Measurements from ENCODE around the gene CST7.

Gene CST7

DNA sequence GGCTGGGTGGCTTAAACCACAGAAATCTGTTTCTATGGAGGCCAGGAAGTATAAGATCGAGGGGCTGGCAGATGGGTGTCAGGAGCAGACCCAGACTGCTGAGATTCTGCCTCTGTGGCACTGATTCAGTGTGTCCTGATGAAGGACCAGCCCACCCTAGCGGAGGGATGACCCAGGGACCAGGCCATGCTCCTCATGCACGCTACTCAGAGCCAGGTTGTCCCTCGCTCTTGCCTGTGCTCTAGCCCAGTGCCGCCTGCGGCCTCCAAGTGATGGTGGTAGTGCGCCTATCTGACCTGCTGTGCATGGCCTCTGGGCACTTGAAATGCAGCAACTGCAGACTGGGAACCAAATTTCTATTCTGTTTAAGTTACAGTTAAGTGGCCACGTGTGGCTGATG lies 56.6 kb downstream of the CST7 start:
- Histone ChIP-seq H3K27ac (replicated peaks) (no peak overlapping the region), H3K27me3 (ENCODE audit: insufficient read depth, poor library complexity, severe bottlenecking) (no peaks in the 10 kb centered on the region), H3K4me3 (replicated peaks; ENCODE audit: insufficient read depth, low read length) (no peak overlapping the region)
- TF ChIP-seq SPI1 (IDR thresholded peaks at IDR 0.05; ENCODE audit: borderline replicate concordance, low read depth) (no peak), GABPA (IDR thresholded peaks at IDR 0.05; ENCODE audit: low read depth) (no peak)
- no peak for DNase-seq (ENCODE audit: low read depth in 1 of 2, low spot score in 1 of 2)

DNA sequence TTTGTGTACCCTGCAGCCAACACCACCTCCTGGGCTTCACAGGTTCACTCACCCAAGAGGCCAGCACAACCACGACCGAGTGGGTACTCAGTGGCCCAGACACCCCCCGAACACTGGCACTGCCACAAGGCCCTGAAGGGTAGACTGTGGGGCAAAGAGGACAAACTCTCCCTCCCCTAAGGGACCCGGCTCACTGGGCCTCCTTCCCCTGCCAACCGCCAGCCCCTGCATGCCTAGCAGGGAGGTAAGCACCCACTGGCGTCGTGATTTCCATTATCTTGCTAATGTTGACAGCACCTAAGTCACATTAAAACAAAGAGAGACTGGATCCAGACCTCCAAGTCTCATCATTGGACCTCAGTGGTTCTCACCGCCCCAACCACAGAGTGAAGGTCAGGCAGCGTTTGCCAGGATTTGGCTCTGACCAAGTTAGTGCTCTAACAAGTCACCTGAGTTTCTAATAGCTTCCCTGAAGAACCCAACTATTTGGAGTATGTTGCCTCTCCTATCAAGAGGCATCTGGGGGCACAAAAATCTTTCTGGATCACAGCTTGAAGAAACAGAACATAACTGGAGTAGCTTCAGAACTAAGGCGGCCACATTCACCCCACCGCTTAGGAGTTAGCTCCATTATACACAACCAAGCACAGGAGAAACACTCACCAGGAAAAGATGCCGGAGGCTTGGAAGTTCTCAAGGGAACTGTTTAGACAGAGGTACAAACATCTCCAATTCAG lies 57.5 kb downstream of the CST7 start:
- Histone ChIP-seq H3K27ac (replicated peaks) (no peak overlapping the region), H3K4me3 (replicated peaks; ENCODE audit: insufficient read depth, low read length) (no peak overlapping the region), H3K27me3 (ENCODE audit: insufficient read depth, poor library complexity, severe bottlenecking) (no peaks in the 10 kb centered on the region)
- DNase-seq (ENCODE audit: low read depth in 1 of 2, low spot score in 1 of 2), result no peak
- TF ChIP-seq SPI1 (IDR thresholded peaks at IDR 0.05; ENCODE audit: borderline replicate concordance, low read depth) (no peak), POLR2AphosphoS5 (IDR thresholded peaks at IDR 0.05; ENCODE audit: low read depth) (no peak), GABPA (IDR thresholded peaks at IDR 0.05; ENCODE audit: low read depth) (no peak), CTCF (IDR thresholded peaks at IDR 0.05; ENCODE audit: insufficient read depth, low read length) (no peak)
- TF ChIP-seq, protein P1, sequence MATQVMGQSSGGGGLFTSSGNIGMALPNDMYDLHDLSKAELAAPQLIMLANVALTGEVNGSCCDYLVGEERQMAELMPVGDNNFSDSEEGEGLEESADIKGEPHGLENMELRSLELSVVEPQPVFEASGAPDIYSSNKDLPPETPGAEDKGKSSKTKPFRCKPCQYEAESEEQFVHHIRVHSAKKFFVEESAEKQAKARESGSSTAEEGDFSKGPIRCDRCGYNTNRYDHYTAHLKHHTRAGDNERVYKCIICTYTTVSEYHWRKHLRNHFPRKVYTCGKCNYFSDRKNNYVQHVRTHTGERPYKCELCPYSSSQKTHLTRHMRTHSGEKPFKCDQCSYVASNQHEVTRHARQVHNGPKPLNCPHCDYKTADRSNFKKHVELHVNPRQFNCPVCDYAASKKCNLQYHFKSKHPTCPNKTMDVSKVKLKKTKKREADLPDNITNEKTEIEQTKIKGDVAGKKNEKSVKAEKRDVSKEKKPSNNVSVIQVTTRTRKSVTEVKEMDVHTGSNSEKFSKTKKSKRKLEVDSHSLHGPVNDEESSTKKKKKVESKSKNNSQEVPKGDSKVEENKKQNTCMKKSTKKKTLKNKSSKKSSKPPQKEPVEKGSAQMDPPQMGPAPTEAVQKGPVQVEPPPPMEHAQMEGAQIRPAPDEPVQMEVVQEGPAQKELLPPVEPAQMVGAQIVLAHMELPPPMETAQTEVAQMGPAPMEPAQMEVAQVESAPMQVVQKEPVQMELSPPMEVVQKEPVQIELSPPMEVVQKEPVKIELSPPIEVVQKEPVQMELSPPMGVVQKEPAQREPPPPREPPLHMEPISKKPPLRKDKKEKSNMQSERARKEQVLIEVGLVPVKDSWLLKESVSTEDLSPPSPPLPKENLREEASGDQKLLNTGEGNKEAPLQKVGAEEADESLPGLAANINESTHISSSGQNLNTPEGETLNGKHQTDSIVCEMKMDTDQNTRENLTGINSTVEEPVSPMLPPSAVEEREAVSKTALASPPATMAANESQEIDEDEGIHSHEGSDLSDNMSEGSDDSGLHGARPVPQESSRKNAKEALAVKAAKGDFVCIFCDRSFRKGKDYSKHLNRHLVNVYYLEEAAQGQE (IDR thresholded peaks at IDR 0.05; ENCODE audit: insufficient replicate concordance, low read depth), result no peak

- TF ChIP-seq POLR2AphosphoS5 (IDR thresholded peaks at IDR 0.05; ENCODE audit: low read depth) (no peak), GABPA (IDR thresholded peaks at IDR 0.05; ENCODE audit: low read depth) (no peak), CTCF (IDR thresholded peaks at IDR 0.05; ENCODE audit: insufficient read depth, low read length) (no peak), SPI1 (IDR thresholded peaks at IDR 0.05; ENCODE audit: borderline replicate concordance, low read depth) (no peak)
- TF ChIP-seq, protein P1 (IDR thresholded peaks at IDR 0.05; ENCODE audit: insufficient replicate concordance, low read depth), result no peak
- DNase-seq (ENCODE audit: low read depth in 1 of 2, low spot score in 1 of 2), result no peak
- Histone ChIP-seq H3K4me3 (replicated peaks; ENCODE audit: insufficient read depth, low read length) (no peak overlapping the region), H3K27me3 (ENCODE audit: insufficient read depth, poor library complexity, severe bottlenecking) (no peaks in the 10 kb centered on the region), H3K27ac (replicated peaks) (no peak overlapping the region)
Measured at GRCh38 chr20:25007491-25008305, 58.6 kb downstream of the CST7 start.
